GM12891 (cell line): Measurements from ENCODE around the gene SHISA8.

Experiments
- POLR2A ChIP-seq: IDR thresholded peaks from 2 replicates; pipeline ENCODE4 v1.6.1; 2011; ENCODE audit warnings: low read depth, low read length, control low read depth
- POLR2AphosphoS5 ChIP-seq: IDR thresholded peaks from 2 replicates; pipeline ENCODE4 v1.6.1; 2011; ENCODE audit warnings: low read depth, low read length, control low read depth
- POU2F2 ChIP-seq: IDR thresholded peaks from 2 replicates; pipeline ENCODE4 v1.6.1; 2011; ENCODE audit warnings: low read depth, mild to moderate bottlenecking, control low read depth, low read length, moderate library complexity
- TAF1 ChIP-seq: IDR thresholded peaks from 2 replicates; pipeline ENCODE4 v1.6.1; 2011; ENCODE audit warnings: low read depth, low read length, control low read depth

GRCh38 chr22:41917903-41918791, 3.3 kb upstream of the SHISA8 start:
- no peak for TF ChIP-seq POLR2A
- peak; percentile 47; the same call in 1 of the 2 replicates for TF ChIP-seq POLR2AphosphoS5
- no peak for TF ChIP-seq POU2F2
- TF ChIP-seq TAF1: no peak
